Measurements from ENCODE around the gene CAPG. TPM values are rescaled to one million over a fixed set of nuclear protein-coding genes. Genes with fewer than 3 reads are reported as not detected.

CAPG gene
- total and polyA plus RNA-seq, 10 of the 15 experiments (the other 5 are each of a cell fraction or from before 2014, with no cell fraction given): 26.3 to 192 (median 100) TPM

GRCh38 chr2:85418132-85419008 lies 8.2 kb upstream of the CAPG start, which contains the start of gene SH2D6 (continued):
- TF ChIP-seq, protein P1, sequence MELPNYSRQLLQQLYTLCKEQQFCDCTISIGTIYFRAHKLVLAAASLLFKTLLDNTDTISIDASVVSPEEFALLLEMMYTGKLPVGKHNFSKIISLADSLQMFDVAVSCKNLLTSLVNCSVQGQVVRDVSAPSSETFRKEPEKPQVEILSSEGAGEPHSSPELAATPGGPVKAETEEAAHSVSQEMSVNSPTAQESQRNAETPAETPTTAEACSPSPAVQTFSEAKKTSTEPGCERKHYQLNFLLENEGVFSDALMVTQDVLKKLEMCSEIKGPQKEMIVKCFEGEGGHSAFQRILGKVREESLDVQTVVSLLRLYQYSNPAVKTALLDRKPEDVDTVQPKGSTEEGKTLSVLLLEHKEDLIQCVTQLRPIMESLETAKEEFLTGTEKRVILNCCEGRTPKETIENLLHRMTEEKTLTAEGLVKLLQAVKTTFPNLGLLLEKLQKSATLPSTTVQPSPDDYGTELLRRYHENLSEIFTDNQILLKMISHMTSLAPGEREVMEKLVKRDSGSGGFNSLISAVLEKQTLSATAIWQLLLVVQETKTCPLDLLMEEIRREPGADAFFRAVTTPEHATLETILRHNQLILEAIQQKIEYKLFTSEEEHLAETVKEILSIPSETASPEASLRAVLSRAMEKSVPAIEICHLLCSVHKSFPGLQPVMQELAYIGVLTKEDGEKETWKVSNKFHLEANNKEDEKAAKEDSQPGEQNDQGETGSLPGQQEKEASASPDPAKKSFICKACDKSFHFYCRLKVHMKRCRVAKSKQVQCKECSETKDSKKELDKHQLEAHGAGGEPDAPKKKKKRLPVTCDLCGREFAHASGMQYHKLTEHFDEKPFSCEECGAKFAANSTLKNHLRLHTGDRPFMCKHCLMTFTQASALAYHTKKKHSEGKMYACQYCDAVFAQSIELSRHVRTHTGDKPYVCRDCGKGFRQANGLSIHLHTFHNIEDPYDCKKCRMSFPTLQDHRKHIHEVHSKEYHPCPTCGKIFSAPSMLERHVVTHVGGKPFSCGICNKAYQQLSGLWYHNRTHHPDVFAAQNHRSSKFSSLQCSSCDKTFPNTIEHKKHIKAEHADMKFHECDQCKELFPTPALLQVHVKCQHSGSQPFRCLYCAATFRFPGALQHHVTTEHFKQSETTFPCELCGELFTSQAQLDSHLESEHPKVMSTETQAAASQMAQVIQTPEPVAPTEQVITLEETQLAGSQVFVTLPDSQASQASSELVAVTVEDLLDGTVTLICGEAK (IDR thresholded peaks at IDR 0.05; ENCODE audit: borderline replicate concordance): peak; percentile 73
- peak; percentile 26 for TF ChIP-seq MEF2B (IDR thresholded peaks at IDR 0.05; ENCODE audit: partially characterized antibody, poor library complexity, severe bottlenecking)
- TF ChIP-seq E2F8 (IDR thresholded peaks at IDR 0.05; ENCODE audit: low read depth, partially characterized antibody): peak; percentile 45
- TF ChIP-seq, protein P2, sequence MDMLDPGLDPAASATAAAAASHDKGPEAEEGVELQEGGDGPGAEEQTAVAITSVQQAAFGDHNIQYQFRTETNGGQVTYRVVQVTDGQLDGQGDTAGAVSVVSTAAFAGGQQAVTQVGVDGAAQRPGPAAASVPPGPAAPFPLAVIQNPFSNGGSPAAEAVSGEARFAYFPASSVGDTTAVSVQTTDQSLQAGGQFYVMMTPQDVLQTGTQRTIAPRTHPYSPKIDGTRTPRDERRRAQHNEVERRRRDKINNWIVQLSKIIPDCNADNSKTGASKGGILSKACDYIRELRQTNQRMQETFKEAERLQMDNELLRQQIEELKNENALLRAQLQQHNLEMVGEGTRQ (IDR thresholded peaks at IDR 0.05; ENCODE audit: borderline replicate concordance, low read depth, low read length): no peak
- TF ChIP-seq, protein P3, sequence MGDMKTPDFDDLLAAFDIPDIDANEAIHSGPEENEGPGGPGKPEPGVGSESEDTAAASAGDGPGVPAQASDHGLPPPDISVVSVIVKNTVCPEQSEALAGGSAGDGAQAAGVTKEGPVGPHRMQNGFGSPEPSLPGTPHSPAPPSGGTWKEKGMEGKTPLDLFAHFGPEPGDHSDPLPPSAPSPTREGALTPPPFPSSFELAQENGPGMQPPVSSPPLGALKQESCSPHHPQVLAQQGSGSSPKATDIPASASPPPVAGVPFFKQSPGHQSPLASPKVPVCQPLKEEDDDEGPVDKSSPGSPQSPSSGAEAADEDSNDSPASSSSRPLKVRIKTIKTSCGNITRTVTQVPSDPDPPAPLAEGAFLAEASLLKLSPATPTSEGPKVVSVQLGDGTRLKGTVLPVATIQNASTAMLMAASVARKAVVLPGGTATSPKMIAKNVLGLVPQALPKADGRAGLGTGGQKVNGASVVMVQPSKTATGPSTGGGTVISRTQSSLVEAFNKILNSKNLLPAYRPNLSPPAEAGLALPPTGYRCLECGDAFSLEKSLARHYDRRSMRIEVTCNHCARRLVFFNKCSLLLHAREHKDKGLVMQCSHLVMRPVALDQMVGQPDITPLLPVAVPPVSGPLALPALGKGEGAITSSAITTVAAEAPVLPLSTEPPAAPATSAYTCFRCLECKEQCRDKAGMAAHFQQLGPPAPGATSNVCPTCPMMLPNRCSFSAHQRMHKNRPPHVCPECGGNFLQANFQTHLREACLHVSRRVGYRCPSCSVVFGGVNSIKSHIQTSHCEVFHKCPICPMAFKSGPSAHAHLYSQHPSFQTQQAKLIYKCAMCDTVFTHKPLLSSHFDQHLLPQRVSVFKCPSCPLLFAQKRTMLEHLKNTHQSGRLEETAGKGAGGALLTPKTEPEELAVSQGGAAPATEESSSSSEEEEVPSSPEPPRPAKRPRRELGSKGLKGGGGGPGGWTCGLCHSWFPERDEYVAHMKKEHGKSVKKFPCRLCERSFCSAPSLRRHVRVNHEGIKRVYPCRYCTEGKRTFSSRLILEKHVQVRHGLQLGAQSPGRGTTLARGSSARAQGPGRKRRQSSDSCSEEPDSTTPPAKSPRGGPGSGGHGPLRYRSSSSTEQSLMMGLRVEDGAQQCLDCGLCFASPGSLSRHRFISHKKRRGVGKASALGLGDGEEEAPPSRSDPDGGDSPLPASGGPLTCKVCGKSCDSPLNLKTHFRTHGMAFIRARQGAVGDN (IDR thresholded peaks at IDR 0.05): peak; percentile 89
- peak; percentile 30; the same call in 1 of the 2 replicates for TF ChIP-seq NR2F1 (conservative IDR thresholded peaks at IDR 0.05)
- peak; percentile 55; the same call in 1 of the 2 replicates for TF ChIP-seq MAX (IDR thresholded peaks at IDR 0.05; ENCODE audit: low read depth, low read length)
- TF ChIP-seq BACH1 (IDR thresholded peaks at IDR 0.05; ENCODE audit: borderline replicate concordance): 0 out of 2 replicates have a peak, but pooled peaks have one; percentile 1
- no peak for TF ChIP-seq NR2C2 (IDR thresholded peaks at IDR 0.05; ENCODE audit: borderline replicate concordance, control insufficient read depth, insufficient read length, low read depth)
- TF ChIP-seq EGR1 (IDR thresholded peaks at IDR 0.05; ENCODE audit: borderline replicate concordance in 1 of 2, low read depth in 2 of 2, low read length in 2 of 2): no peak
- peak; percentile 77; the same call in 1 of the 2 replicates for TF ChIP-seq STAT1 (conservative IDR thresholded peaks at IDR 0.05)
- peak; percentile 99 for TF ChIP-seq MLLT1 (IDR thresholded peaks at IDR 0.05)
- TF ChIP-seq CREB1 (IDR thresholded peaks at IDR 0.05; ENCODE audit: low read depth): peak; percentile 75
